Measurements from ENCODE around the gene ADGRG6.
A peak's percentile ranks its signal among the peaks of the same experiment; 100 is the strongest.

- no peak for TF ChIP-seq CTCF (IDR thresholded peaks at IDR 0.05)
- TF ChIP-seq TCF7L2 (IDR thresholded peaks at IDR 0.05; ENCODE audit: low read depth, low read length) = peak; percentile 71
Observed at GRCh38 chr6:142307963-142308748, 6.3 kb downstream of the ADGRG6 start.
